Body of pancreas (tissue), 4 donors: ENCODE measurements around the gene CRYBG2.

Experiments used
- CTCF ChIP-seq, 7 experiments: fragments of 450-650 bp in 4 of 7; fragments of 200-600 bp in 3 of 7; sonication (generic) in 3 of 7; IDR thresholded peaks; one replicate each; pipeline ENCODE4 v1.5.1; 2016 to 2019; ENCODE audit warnings: antibody characterized with exemption in 7 of 7
- POLR2A ChIP-seq, 3 donors: fragments of 450-650 bp; IDR thresholded peaks; one replicate each; pipeline ENCODE4 v1.6.1; 2016; ENCODE audit warnings: antibody characterized with exemption in 3 of 3, mild to moderate bottlenecking in 2 of 3

DNA sequence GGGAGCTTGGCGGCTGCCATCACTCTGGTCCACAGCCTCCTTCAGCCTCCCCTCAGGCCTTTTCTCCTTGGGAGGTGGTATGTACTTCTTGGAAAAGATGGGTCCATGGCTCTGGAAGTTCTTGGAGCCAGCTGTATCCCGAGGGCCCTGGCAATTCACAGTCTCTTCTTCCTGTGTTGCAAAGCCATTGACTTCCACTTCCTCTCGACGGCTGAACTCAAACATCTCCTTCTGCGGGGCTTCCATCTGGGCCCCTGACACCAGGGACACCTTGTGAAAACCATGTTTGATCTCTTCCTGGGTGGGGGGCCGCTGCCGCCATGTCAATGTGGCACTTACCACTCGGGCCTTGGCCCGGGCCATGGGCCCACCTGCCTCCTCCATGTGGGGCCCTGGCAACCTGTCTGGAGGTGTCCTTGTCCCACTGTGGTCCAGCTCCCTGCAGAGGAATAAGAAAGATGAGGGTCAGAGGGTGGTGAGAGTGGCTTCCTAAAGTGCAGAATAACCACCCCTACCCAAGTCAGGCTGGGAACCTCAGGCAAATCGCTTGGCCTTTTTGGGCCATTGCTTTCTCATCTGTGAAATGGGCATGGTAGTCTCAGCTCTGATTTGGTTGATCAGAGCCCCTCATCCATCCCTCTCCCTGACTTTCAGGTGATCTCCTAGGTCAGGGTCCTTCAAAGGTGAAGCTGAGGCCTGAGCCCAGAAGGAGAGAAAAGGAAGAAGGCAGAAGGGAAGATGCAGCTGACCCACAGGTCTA is 7.5 kb downstream of the CRYBG2 start:
- TF ChIP-seq POLR2A (IDR thresholded peaks at IDR 0.05) = no peak
- no peak for TF ChIP-seq CTCF (IDR thresholded peaks at IDR 0.05)
